ENCODE measurements around the gene DUXA.

GRCh38 chr19:57135797-57136196 is 31.5 kb downstream of the DUXA start:
- TF ChIP-seq POLR2A (IDR thresholded peaks at IDR 0.05): no peak
- TF ChIP-seq, protein P1, sequence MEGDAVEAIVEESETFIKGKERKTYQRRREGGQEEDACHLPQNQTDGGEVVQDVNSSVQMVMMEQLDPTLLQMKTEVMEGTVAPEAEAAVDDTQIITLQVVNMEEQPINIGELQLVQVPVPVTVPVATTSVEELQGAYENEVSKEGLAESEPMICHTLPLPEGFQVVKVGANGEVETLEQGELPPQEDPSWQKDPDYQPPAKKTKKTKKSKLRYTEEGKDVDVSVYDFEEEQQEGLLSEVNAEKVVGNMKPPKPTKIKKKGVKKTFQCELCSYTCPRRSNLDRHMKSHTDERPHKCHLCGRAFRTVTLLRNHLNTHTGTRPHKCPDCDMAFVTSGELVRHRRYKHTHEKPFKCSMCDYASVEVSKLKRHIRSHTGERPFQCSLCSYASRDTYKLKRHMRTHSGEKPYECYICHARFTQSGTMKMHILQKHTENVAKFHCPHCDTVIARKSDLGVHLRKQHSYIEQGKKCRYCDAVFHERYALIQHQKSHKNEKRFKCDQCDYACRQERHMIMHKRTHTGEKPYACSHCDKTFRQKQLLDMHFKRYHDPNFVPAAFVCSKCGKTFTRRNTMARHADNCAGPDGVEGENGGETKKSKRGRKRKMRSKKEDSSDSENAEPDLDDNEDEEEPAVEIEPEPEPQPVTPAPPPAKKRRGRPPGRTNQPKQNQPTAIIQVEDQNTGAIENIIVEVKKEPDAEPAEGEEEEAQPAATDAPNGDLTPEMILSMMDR (IDR thresholded peaks at IDR 0.05): no peak
